ENCODE data around the gene IL1RL1. TPM values are rescaled to one million over a fixed set of nuclear protein-coding genes. Genes with fewer than 3 reads are reported as not detected.
"Not testable (repeated sequence)": the region's sequence is repeated elsewhere in the genome, so short reads cannot be mapped to it uniquely, and the experiment has no call there.

IL1RL1 gene
- polyA plus RNA-seq, 3 donors: 0.54 to 1.8 (median 0.58) TPM

- no peak for DNase-seq (ENCODE audit: low read depth in 3 of 3, low spot score in 2 of 3)
These were observed 19.9 kb upstream of the IL1RL1 start for GRCh38 chr2:102291319-102292075.

GRCh38 chr2:102294802-102295489, 16.4 kb upstream of the IL1RL1 start:
- DNase-seq (ENCODE audit: low read depth in 3 of 3, low spot score in 2 of 3): no peak

- no peak for DNase-seq (ENCODE audit: low read depth in 3 of 3, low spot score in 2 of 3)
These were observed 15.8 kb upstream of the IL1RL1 start for GRCh38 chr2:102295566-102295965.

GRCh38 chr2:102296449-102296848, 14.9 kb upstream of the IL1RL1 start:
- no peak for DNase-seq (ENCODE audit: low read depth in 3 of 3, low spot score in 2 of 3)

- no peak for DNase-seq (ENCODE audit: low read depth in 3 of 3, low spot score in 2 of 3)
These were observed 13.5 kb upstream of the IL1RL1 start for GRCh38 chr2:102297891-102298290.

- no peak for DNase-seq (ENCODE audit: low read depth in 3 of 3, low spot score in 2 of 3)
These were observed 9.4 kb upstream of the IL1RL1 start for GRCh38 chr2:102301867-102302362.

GRCh38 chr2:102302458-102302857, 8.9 kb upstream of the IL1RL1 start:
- DNase-seq (ENCODE audit: low read depth in 3 of 3, low spot score in 2 of 3): no peak

- no peak for DNase-seq (ENCODE audit: low read depth in 3 of 3, low spot score in 2 of 3)
These were observed 7.8 kb upstream of the IL1RL1 start for GRCh38 chr2:102303589-102303988.

- DNase-seq (ENCODE audit: low read depth in 3 of 3, low spot score in 2 of 3): no peak
These were observed 7.1 kb upstream of the IL1RL1 start for GRCh38 chr2:102304268-102304667.

- no peak for DNase-seq (ENCODE audit: low read depth in 3 of 3, low spot score in 2 of 3)
These were observed 6.4 kb upstream of the IL1RL1 start for GRCh38 chr2:102304711-102305611.

GRCh38 chr2:102306125-102306524, 5.2 kb upstream of the IL1RL1 start:
- DNase-seq (ENCODE audit: low read depth in 3 of 3, low spot score in 2 of 3): no peak

GRCh38 chr2:102313025-102313424, 1.7 kb downstream of the IL1RL1 start:
- DNase-seq (ENCODE audit: low read depth in 3 of 3, low spot score in 2 of 3): no peak

GRCh38 chr2:102313471-102313870, 2.1 kb downstream of the IL1RL1 start:
- no peak for DNase-seq (ENCODE audit: low read depth in 3 of 3, low spot score in 2 of 3)

GRCh38 chr2:102313950-102314349, 2.6 kb downstream of the IL1RL1 start:
- no peak for DNase-seq (ENCODE audit: low read depth in 3 of 3, low spot score in 2 of 3)

GRCh38 chr2:102315921-102316320, 4.6 kb downstream of the IL1RL1 start:
- DNase-seq (ENCODE audit: low read depth in 3 of 3, low spot score in 2 of 3): no peak

GRCh38 chr2:102317715-102318114, 6.4 kb downstream of the IL1RL1 start:
- DNase-seq (ENCODE audit: low read depth in 3 of 3, low spot score in 2 of 3): no peak

- no peak for DNase-seq (ENCODE audit: low read depth in 3 of 3, low spot score in 2 of 3)
These were observed 7.1 kb downstream of the IL1RL1 start for GRCh38 chr2:102318437-102318836.

GRCh38 chr2:102321941-102322719, 10.8 kb downstream of the IL1RL1 start:
- no peak for DNase-seq (ENCODE audit: low read depth in 3 of 3, low spot score in 2 of 3)

- not testable (repeated sequence) for DNase-seq (ENCODE audit: low read depth in 3 of 3, low spot score in 2 of 3)
These were observed 13.6 kb downstream of the IL1RL1 start for GRCh38 chr2:102324914-102325313.

- DNase-seq (ENCODE audit: low read depth in 3 of 3, low spot score in 2 of 3): no peak
These were observed 20.1 kb downstream of the IL1RL1 start for GRCh38 chr2:102331311-102331980.
